Measurements from ENCODE around the gene ECE2. TPM values are rescaled to one million over a fixed set of nuclear protein-coding genes. Genes with fewer than 3 reads are reported as not detected.

The ECE2 gene
- total RNA-seq (2014; rRNA removed): not detected in 2 replicates
- not detected for Bru-seq, nascent RNA
- not detected for BruChase-seq, experiment 1, labeled RNA remaining after a 6-hour chase
- BruChase-seq, experiment 2, labeled RNA remaining after a 2-hour chase: percentile 21 among the genes with signal in this experiment
- long read RNA-seq: 0 reads

- intact Hi-C loops (cut with micrococcal nuclease): no loop called here
- CTCF ChIA-PET: no interaction called here
Measured at GRCh38 chr3:184275961-184276910, at the start of gene ECE2. TSS of gene ECE2 (plus strand) at chr3:184276022. CDS start at chr3:184276154, 132 bp downstream.

GRCh38 chr3:184227481-184227935 lies 48.3 kb upstream of the ECE2 start:
- H3K4me1 ChIP-seq (ENCODE audit: insufficient read depth, low read length): peaks cover 9% of the 10 kb centered on the region; the same call in 1 of the 2 replicates
- no peak overlapping the region for H3K27ac ChIP-seq (ENCODE audit: low read length)
- H3K79me2 ChIP-seq (ENCODE audit: low read length): no peaks in the 10 kb centered on the region
- no peaks in the 10 kb centered on the region for H3K9me3 ChIP-seq (ENCODE audit: low read length)
- H3F3A ChIP-seq (ENCODE audit: low read length, unreplicated experiment): no peaks in the 10 kb centered on the region
- peak; percentile 84 for TF ChIP-seq CTCF (conservative IDR thresholded peaks at IDR 0.05; ENCODE audit: low read depth, low read length)
- no peak for TF ChIP-seq EZH2 (IDR thresholded peaks at IDR 0.05; ENCODE audit: low read length, unreplicated experiment)
- TF ChIP-seq EZH2phosphoT487 (IDR thresholded peaks at IDR 0.05; ENCODE audit: borderline replicate concordance, low read length): no peak
- H3K4me3 ChIP-seq (ENCODE audit: low read length): no peak overlapping the region
- no peaks in the 10 kb centered on the region for H4K20me1 ChIP-seq (ENCODE audit: low read length)
- H3K4me2 ChIP-seq (ENCODE audit: low read length): no peak overlapping the region
- no peaks in the 10 kb centered on the region for H3K9me2 ChIP-seq (replicated peaks; ENCODE audit: low read length)
- no TSS peak for BruUV-seq (replicated peaks)
- CTCF ChIA-PET: interaction anchor here (0.8 to 1.1 kb wide), 3 partner anchors 20 to 51 kb away, joined by 3 to 14 read pairs (median 3); partner anchors contain the start of gene EEF1AKMT4
- ATAC-seq (0 out of 2 replicates have a peak, but pooled peaks have one; percentile 8), DNase-seq (peak; percentile 54)
- intact Hi-C loops (cut with micrococcal nuclease): loop anchor here (1.0 kb wide), 1 partner anchor 57 kb away; no protein-coding TSS in a partner anchor
- no peaks in the 10 kb centered on the region for H3K36me3 ChIP-seq (ENCODE audit: low read depth, low read length)
- no peak overlapping the region for H3K9ac ChIP-seq (ENCODE audit: low read length)
- POLR2A ChIA-PET (ENCODE audit: unreplicated experiment): no interaction called here
- H2AFZ ChIP-seq (ENCODE audit: low read length): no peak overlapping the region
- H3K27me3 ChIP-seq (ENCODE audit: low read length): peaks cover 10% of the 10 kb centered on the region

More at GRCh38 chr3:184275961-184276910, at the start of gene ECE2:
- H3K4me3 ChIP-seq (ENCODE audit: low read length): no peak within 1 kb of the TSS
- DNase-seq: no peak
- POLR2A ChIA-PET (ENCODE audit: unreplicated experiment): no interaction called here
- peaks cover 9% of the 10 kb centered on the region; the same call in 1 of the 2 replicates for H3K27me3 ChIP-seq (ENCODE audit: low read length)
- TF ChIP-seq EZH2 (IDR thresholded peaks at IDR 0.05; ENCODE audit: low read length, unreplicated experiment) (no peak), CTCF (conservative IDR thresholded peaks at IDR 0.05; ENCODE audit: low read depth, low read length) (no peak), EZH2phosphoT487 (IDR thresholded peaks at IDR 0.05; ENCODE audit: borderline replicate concordance, low read length) (no peak)
- no peak; the same call in 1 of the 2 replicates for ATAC-seq
- no TSS peak for BruUV-seq (replicated peaks)
- no peaks in the 10 kb centered on the region for H3K79me2 ChIP-seq (ENCODE audit: low read length)
- H2AFZ ChIP-seq (ENCODE audit: low read length): no peak within 1 kb of the TSS
- no peak within 1 kb of the TSS for H3K9ac ChIP-seq (ENCODE audit: low read length)
- no peaks in the 10 kb centered on the region for H3F3A ChIP-seq (ENCODE audit: low read length, unreplicated experiment)
- no peaks in the 10 kb centered on the region for H3K9me2 ChIP-seq (replicated peaks; ENCODE audit: low read length)
- no peaks in the 10 kb centered on the region for H3K9me3 ChIP-seq (ENCODE audit: low read length)
- no peaks in the 10 kb centered on the region for H3K36me3 ChIP-seq (ENCODE audit: low read depth, low read length)
- no peak within 1 kb of the TSS for H3K4me2 ChIP-seq (ENCODE audit: low read length)
- H3K4me1 ChIP-seq (ENCODE audit: insufficient read depth, low read length): no peaks in the 10 kb centered on the region
- no peaks in the 10 kb centered on the region for H4K20me1 ChIP-seq (ENCODE audit: low read length)
- no peak within 1 kb of the TSS for H3K27ac ChIP-seq (ENCODE audit: low read length)
